CD4-positive, alpha-beta T cell treated with Interleukin-12 subunit alpha and Interleukin-12 subunit beta, for 1 hour (primary cell): ENCODE results near the gene CLDN18.

Source experiments
- DNase-seq: peaks from one replicate; pipeline ENCODE4 v3.0.0-alpha.2; 2020

The CLDN18 gene

DNA sequence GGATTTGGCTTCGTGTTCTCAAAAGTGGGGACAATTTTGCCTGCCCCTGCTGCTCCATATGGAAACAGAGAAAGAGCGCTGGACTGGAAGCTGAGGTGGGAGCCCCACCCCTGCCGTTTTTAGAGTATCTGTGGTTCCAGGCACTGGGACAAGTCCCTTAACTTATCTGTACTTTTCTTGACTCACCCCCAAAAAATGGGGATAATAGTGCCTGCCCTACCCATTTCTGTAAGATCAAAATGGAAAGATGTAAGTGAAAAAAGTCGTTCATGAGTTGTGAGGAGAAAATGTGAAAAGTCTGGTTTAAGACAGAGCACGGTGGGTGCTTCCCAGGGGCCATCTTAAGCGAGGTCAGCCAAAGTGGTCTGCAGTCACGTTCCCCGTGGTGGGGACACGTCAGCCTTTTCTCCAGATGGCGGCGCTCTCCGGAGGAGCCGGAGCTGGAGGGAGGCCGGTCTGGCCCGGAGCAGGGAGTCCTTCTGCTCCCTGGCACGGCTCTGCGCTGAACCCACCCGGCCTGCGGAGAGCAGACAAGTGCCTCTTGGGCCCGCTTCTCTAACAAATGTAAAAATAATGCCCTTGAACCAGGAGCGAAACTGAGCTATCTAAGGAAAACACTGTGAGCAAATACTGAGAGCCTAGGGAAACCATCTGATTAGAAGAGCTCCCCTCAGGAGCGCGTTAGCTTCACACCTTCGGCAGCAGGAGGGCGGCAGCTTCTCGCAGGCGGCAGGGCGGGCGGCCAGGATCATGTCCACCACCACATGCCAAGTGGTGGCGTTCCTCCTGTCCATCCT is at the start of gene CLDN18:
Gene CLDN18, plus strand, starts transcription at position 690 of the 797 bp plus-strand sequence. Its CDS starts 61 bp downstream, at position 751.
- DNase-seq = no peak

DNA sequence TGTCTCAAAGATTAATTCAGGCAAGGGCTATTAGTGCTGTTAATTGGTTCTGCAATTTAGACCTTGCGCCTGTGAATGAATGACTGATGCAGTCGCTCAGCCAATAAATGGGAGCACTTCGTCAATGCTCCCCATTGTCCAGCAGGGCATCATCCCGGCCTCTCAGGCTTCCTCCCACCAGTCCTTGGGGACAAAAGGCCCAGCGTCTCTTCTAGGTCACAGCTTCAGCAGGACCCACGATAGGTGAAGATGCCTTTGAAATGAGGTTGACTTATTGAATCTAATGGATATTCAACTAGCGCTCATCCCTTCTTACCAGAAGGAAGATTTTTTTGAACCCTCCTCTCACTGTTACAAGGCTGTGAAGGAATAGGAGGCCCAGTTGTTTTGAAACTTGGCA is 47.7 kb upstream of the CLDN18 start:
- DNase-seq = no peak

DNA sequence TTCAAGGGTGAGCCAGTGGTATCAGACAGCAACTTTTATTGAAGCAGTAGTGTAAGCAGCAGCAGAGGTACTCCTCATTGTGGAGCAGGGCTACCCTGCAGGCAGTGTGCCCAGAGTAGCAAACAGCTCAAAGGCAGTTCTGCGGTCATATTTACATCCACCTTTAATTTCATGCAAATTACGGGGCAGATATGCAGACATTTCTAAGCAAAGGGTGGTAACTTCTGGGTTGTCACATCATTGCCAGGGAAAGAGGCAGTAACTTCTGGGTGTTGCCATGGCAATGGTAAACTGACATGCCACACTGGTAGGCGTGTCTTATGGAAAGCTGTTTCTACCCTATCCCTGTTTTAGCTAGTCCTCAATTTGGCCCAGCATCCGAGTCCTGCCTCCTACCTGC is 46.5 kb upstream of the CLDN18 start:
- no peak for DNase-seq

DNA sequence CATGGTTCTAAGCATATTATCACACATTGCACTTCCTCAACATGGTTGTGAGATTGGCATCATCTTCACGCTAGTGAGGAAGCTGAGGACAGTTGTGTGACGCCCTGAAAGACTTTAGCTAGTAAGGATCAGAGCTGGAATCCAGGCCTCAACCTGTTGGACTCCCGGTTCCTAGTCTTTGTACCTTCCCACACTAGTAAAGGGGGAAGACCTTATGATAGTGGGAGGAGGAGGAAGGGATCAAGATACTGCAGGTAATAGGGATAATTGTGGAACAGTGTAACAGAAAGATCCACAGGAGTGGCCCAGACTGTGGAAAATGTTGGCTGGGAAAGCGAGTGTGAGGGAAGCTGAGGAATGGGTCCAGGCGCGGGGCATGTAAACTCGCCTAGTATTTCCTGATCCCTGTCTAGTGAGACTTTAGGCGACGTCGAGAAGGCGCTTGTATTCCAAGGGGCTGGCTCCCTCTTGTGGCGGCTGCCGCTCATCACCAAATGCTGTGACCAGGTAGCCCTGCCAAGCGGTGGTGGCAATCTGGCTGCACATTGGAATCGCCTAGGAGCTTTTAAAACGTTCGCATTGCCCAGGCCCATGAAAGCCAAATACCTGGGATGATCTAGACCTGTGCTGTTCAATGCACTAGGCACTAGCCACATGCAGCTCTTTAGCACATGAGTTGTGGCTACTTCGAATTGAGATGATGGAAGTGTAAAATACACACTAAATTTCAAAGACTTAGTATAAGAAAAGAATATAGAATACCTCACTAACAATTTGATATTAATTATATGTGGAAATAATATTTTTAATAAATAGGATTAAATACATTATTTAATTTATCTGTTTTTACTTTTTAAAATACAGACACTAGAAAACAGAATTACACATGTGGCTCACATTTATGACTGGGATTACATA is 38.8 kb upstream of the CLDN18 start:
- DNase-seq = peak; percentile 31

DNA sequence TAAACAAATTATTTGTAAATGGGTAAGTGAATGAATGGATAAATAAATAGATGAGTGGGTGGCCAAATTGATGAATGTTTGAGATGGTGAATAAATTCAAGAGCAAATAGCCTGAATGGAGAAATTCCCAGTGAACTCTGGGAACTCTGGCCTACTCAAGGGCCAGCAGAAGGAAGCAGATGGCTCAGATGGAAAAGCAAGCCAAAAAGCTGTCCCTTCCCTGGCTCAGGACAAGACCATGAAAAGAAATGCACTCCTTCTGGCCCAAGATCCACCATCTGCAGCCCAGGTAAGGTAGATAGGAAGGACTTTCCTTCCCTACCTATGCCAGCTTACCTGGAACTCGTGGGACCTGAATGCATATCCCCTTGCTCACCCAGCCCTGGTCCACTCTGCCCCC is 37.6 kb upstream of the CLDN18 start:
- DNase-seq = no peak

DNA sequence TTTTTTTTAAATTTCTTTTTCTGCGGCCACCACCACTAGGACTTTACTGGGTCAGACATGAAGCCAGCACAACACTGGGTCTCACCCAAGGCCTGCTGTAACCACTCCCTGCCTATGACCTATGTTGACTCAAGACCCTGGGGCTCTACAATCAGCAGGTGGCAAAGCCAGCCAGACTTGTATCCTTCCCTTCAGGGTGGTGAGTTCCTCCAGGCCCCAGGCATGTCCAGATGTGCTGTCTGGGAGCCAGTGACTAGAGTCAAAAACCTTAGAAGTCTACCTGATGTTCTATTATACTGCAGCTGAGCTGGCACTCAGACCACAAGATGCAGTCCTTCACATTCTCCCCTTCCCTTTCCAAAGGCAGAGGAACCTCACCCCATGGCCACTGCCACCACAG is 31.6 kb upstream of the CLDN18 start:
- no peak for DNase-seq

DNA sequence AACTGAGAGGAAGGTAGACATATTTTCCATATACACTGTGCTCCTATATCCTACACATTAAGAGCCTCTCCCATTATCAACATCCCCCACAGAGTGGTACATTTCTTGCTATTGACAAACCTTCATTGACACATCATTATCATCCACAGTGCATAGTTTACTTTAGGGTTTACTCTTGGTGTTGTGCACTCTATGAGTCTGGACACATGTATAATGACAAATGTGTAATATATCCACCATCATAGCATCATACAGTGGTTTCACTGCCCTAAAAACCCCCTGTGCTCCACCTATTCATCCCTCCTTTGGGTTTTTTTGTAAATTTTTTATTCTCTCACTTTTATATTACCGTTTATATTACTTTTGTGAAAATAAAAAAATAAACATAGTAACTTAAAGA is 22.2 kb upstream of the CLDN18 start:
- DNase-seq = no peak

DNA sequence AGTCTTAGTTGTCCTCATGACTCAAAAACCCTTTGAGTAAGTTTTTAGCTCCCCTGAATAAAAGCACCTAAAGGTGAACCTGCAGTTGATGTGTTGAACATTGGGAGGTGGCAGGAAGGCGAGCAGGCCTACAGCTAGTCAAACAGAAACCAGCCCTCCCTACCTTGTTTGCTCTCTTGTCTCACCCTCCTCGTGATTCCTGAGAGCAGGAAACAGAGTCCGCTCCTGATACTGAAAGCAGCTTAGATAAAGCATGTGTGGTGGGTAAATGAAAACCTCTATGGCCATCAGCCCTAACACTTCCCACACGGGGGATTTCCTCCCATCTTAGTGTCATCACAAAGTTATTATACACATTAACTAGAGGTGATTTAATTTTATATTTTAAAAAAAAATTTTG is 21.8 kb upstream of the CLDN18 start:
- DNase-seq = no peak

DNA sequence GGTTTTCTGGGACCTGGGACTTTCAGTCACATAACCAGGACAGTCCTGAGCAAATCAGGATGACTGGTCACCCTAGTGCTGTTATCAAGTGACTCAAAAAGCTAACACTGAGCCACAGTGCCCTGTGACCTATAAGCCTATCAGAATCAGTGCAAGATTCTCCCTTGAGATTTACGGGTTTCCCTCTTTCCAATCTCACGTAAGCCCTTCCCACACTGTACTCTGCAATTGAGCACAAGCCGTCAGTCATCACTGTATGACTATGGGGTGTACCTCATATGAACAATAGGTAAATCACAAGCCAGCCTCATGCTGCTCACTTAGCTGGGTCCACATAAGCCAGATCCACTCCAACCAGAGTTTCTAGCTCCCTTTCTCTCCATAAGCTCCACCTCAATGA is 21.0 kb upstream of the CLDN18 start:
- no peak for DNase-seq

DNA sequence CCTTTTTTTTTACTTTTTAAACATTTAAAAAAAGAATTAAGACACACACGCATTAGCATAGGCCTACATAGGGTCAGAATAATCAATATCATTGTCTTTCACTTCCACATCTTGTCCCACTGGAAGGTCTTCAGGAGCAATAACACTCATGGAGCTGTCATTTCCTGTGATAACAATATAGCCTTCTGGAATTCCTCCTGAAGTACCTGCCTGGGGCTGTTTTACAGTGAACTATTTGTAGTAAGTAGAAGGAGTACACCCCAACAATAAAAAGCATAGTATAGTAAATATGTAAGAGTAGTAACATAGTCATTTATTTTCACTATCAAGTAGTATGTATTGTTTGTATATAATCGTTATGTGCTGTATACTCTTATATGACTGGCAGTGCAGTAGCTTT is 19.5 kb upstream of the CLDN18 start:
- no peak for DNase-seq

DNA sequence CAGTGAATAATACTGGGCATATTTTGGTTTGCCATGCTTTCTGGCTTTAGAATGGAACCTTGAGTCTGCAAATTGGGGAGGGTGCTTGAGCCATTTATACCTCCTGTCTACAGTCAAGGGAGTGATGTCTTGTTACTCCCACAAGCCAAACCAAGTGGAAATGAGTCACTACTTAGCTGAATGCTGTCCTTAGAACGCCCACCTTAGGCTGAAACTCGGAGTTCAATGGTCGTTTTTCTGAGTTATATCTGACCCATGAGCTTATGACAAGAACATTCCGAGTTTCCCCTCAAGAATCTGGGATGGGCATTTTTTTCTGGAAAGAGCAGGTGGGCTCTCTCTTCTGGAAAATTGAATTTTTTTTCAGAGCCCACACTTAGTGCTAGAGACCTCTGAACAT is 17.4 kb upstream of the CLDN18 start:
- no peak for DNase-seq

DNA sequence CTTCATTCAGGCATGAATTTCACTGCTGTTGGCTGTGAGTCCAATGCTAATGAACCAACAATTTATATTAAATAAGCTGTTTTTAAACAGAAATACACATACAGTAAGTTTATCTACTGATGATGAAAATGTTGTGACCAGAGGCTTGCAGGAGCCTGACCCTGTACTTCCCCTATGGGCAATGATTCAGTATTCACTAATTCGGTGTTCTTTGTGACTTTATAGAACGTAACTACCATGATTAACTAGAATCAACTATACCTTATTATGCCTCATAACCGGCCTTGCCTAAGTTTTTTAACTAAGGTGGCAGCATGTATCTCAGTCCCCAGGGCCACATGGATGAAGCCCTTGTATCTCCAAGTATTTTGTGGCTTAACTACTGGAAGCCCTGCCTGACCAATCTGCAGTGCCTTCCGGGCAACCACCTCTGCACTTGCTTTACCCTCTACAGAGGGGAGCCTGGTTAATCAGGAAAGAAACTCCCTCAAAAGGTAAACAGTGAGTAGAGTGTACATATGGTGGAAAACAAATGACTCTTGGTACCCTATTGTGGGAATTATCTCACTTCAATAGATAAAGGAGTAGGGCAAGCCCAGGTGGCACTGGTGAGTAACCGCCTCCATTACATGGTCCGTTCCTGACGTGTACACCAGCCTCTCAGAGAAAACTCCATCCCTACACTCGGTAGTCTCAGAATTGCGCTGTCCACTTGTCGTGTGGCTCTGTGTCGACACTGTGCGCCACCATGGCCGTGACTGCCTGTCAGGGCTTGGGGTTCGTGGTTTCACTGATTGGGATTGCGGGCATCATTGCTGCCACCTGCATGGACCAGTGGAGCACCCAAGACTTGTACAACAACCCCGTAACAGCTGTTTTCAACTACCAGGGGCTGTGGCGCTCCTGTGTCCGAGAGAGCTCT is 11.6 kb upstream of the CLDN18 start:
- no peak for DNase-seq

DNA sequence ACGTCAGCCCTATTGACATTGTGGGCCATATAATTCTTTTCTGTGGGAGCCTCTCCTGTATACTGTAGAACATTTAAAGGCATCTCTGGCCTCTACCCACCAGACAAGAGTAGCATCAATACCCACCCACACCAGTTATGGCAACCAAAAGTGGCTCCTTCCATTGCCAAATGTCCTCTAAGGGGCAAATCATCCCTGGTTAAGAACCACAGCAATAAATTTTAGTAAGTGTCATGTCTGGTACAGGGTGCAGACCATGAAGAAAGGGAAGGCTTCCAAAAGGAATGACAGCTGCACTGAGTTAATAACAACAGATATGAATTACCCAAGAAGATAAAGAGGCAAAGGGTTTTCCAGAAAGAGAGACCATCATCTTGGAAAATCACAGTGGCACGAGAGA is 6.9 kb upstream of the CLDN18 start:
- DNase-seq = no peak

DNA sequence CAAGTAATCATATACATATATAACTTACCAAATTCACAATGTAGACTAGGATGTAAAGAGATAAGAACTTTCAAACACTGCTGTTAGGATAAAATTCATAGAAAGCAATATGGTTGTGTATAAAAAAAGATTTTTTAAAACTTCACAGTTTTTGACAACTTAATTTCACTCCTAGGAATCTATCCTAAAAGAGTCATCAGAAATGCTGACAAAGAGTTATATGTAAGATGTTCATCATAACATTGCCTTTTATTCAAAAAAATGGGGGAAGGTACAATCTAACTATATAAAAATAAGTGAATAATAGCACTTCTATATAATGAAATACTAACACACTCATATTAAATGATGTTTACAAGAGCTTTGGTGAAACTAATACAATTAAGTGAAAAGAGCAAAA is 4.3 kb upstream of the CLDN18 start:
- no peak for DNase-seq

DNA sequence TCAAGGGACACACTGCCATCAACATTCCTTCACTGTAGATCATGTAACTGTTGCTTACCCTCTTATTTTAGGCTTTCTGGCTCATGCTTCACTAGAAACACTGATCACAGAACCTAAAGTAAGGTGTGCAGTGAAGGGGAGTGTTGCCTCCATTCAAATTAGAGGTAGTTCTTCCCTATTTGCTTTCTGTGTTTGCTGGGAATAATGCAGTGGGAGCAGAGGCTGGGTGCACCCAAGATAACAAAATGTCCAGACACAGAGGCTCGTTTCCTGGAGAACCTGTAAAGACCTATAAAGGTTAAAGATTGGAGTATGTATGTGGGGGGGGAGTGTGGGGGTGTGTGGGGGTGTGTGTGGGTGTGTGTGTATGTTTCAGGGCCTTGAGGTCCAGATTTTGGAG is 2.1 kb upstream of the CLDN18 start:
- no peak for DNase-seq

DNA sequence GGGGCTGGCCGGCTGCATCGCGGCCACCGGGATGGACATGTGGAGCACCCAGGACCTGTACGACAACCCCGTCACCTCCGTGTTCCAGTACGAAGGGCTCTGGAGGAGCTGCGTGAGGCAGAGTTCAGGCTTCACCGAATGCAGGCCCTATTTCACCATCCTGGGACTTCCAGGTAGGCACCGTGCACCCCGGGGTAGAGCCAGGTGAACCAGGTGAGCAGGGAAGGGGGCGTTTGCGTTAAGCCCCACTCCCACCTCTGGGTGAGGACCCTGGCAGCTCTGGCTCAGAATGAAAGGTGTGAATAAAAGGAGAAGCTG is 267 bp downstream of the CLDN18 start:
- no peak for DNase-seq

DNA sequence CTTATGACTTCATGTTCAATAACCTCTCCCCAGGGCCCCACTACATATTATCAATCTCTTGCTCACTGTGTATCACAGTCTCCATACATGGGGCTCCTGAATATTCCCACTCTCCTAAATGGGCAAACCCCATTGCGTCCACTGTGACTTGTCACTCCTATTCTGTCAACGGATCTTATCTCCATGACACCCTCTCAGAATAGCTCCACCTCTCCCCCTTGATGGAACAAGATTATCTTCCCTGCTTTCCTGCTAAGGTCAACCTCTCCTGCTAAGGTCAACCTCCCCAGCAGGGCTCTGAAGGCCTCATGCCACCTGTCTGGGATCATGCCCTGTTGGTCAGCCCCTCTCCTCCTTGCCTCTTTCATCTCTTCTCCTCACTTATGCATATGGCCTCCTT is 1.8 kb downstream of the CLDN18 start:
- no peak for DNase-seq

DNA sequence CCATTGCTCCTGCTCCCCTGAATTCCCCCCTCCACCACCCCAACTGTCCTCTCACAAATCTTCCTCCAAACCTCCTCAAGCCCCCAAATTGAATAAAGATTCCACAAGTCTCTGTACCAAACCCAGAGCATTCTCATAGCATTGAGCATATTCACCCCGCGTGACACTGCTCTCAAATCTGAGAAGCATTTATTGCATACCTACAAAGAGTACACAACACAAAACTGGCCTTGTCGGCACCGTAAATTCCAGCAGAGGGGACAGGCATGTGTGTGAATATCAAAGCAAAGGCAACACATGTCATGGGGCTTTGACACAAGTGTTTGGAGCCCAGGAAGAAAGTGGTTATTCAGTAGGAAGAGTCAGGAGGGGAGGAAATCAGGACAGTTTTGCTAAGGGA is 2.6 kb downstream of the CLDN18 start:
- DNase-seq = no peak

DNA sequence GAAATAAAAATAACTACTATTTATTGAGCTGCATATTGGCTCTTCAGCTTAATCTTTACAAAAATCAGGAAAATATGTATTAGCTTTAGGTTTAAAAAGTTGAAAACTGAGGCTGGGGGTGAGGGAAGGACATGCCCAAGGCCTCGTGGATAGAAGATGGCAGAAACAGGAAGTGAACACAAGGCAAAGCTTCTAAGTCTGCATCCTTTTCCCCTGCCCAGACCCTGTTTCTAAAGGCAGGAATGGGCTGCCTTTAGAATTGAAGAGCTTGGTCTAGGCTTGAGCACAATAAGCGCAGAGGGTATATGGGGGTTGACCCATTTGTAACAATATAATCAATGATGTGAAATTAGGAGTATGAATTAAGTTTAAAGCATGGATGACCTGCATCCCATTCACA is 6.1 kb downstream of the CLDN18 start:
- DNase-seq = no peak

DNA sequence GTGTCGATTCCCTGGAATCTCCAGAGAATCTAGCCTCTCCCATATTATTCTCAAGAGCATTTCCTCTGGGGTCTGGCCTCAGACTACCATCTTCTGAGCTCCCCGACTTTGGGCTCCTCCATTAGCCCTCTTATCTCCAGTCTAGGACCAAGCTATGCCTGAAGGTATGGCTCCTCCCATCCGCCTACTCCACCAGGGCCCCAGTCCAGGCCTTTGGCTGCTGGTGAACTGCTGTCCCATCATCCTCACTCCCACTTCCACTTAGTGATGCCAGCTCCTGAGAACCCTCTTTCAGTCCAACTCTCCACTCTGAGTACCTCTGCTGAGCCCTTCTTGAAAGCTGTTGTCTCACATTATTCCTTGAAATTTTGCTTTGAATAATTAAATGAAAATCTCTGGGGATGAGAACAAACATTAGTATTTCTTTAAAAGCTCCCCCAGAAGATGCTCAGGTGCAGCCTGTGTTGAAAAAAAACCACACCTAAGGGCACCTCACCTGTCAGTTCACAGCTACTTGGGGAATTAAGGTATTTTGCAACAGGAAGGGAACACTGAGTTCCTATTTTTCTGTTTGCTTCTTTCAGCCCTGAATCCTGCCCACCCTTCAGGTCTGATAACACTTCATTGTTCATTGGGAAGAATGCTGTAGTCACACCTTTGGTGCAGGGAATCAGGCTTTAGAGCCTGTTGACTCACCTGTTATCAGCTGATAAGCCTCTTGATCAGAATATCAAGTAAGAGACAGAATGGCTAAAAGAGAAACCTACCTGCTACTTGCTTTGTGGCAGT is 9.5 kb downstream of the CLDN18 start:
- no peak for DNase-seq

DNA sequence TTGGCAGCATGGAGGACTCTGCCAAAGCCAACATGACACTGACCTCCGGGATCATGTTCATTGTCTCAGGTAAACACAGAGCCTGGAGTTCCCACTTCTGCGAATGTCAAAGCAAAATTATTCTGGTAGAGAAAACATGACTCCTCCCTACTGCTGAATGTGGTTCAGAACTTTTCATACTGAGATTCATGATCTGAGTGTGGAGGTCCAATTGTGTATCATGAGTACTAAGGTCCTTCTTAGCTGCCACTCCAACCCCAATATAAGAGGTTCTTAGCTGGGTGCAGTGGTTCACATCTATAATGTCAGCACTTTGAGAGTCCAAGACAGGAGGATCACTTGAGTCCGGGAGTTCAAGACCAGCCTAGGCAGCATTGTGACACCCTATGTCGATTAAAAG is 13.8 kb downstream of the CLDN18 start:
- DNase-seq = no peak

DNA sequence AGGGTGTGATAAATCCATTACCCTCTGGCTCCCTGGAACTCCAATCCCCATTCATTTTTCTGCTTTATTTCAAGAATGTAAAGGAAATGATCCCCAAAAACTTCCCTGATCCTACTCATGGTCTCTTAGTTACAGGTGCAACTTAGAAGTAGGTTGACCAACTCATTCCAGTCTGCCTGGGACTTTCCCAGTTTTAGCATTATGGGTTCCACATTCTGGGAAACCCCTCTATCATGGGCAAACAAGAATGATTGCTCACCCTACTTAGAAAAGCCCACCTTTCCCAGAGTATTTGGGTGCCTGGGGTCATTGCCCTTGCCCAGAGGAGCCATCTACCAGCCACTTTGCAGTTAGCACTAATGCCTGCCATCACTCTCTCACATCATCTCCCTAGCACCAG is 15.6 kb downstream of the CLDN18 start:
- DNase-seq = no peak

DNA sequence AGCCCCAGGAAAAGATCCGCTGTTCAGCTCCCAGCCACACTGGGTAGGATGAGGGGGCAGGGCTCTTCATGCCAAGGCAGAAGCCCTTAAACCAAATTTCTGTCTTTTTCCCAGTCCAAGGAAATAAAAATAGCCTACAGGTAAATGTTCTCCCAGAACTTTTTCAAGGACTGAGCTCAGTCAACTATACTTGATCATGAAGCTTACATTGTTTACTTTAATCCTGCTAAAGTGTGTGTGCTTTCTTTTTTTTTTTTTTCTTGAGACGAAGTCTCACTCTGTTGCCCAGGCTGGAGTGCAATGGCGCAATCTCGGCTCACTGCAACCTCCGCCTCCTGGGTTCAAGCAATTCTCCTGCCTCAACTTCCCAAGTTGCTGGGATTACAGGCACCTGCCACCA is 17.9 kb downstream of the CLDN18 start:
- no peak for DNase-seq
